HepG2 (cell line): ENCODE data around the gene KCNJ2. TPM values are rescaled to one million over a fixed set of nuclear protein-coding genes. Genes with fewer than 3 reads are reported as not detected.

Source experiments
- ATAC-seq: fragments of 200-7000 bp; cut with Tn5 transposase; 3 replicates; pipeline ENCODE4 v1.9.1; 2020; ENCODE audit warnings: mild to moderate bottlenecking, moderate library complexity
- BruUV-seq: library from RNA; stranded (reverse); fragments of 400-500 nt; replicated peaks from 2 replicates; lab custom pipeline; 2021; lab: Mats Ljungman, UMichigan
- CTCF ChIA-PET: fragments of 300-600 bp; formaldehyde crosslinking; extraction: SDS; loops from one replicate; lab custom pipeline; 2021; ENCODE audit warnings: low total read pairs, inconsistent platforms, low intra/inter-chr PET ratio; lab: Yijun Ruan, JAX
- POLR2A ChIA-PET: fragments of 350-600 bp; sonication (Branson Sonifier 250); formaldehyde crosslinking; loops from one replicate; lab custom pipeline; 2020; ENCODE audit warnings: antibody characterized with exemption, inconsistent platforms; lab: Yijun Ruan, JAX
- DNase-seq: peaks from one replicate; pipeline ENCODE4 v3.0.0-alpha.2; 2015; ENCODE audit warnings: low spot score
- FAIRE-seq: peaks from 3 replicates; lab custom pipeline; 2011; peaks lifted over from hg19 to GRCh38; lab: Jason Lieb, UNC
- H2AFZ ChIP-seq: one replicate; pipeline ENCODE4 v1.6.1; 2011; ENCODE audit warnings: low read length, inconsistent platforms
- H3K27ac ChIP-seq: fragments of 300-600 bp; 3 replicates; pipeline ENCODE4 v1.8.0; 2011; ENCODE audit warnings: mixed run types, mild to moderate bottlenecking, mixed read lengths, low read length, inconsistent platforms; ENCODE audit not compliant: insufficient read depth; ENCODE audit errors: extremely low read length
- H3K27me3 ChIP-seq, 2 experiments: fragments of 200-600 bp in 1 of 2; 2 replicates in 1 of 2; 3 replicates in 1 of 2; pipeline versions ENCODE4 v1.6.0 to v1.8.0; 2011; ENCODE audit warnings: low read length in 2 of 2, mild to moderate bottlenecking in 2 of 2, moderate library complexity in 2 of 2, inconsistent platforms in 1 of 2; ENCODE audit not compliant: insufficient read depth in 2 of 2, control insufficient read depth in 1 of 2
- H3K36me3 ChIP-seq, 2 experiments: fragments of 200-600 bp in 1 of 2; replicated peaks in 1 of 2; 2 replicates in 1 of 2; 3 replicates in 1 of 2; pipeline versions ENCODE4 v1.5.1 to v1.8.0; 2011; ENCODE audit warnings: low read length in 2 of 2, inconsistent platforms in 1 of 2; ENCODE audit not compliant: insufficient read depth in 2 of 2, control insufficient read depth in 1 of 2
- H3K4me1 ChIP-seq: 2 replicates; pipeline ENCODE4 v1.5.1; 2012; ENCODE audit warnings: low read length, inconsistent platforms; ENCODE audit not compliant: insufficient read depth
- H3K4me2 ChIP-seq: 2 replicates; pipeline ENCODE4 v1.6.0; 2011; ENCODE audit warnings: low read depth, low read length, inconsistent platforms
- H3K4me3 ChIP-seq, 3 experiments: fragments of 200-600 bp in 1 of 3; sonication (generic), shearing (Covaris generic) in 1 of 3; replicated peaks in 1 of 3; 2 replicates each; pipeline ENCODE4 v1.5.1; 2011 to 2016; ENCODE audit warnings: low read length in 3 of 3, inconsistent platforms in 2 of 3, low read depth in 2 of 3, mild to moderate bottlenecking in 2 of 3, control low read depth in 1 of 3, mixed read lengths in 1 of 3; ENCODE audit not compliant: insufficient read depth in 1 of 3
- H3K79me2 ChIP-seq: one replicate; pipeline ENCODE4 v1.6.1; 2011; ENCODE audit warnings: low read length, inconsistent platforms; ENCODE audit not compliant: insufficient read depth
- H3K9ac ChIP-seq: 2 replicates; pipeline ENCODE4 v1.6.0; 2011; ENCODE audit warnings: mild to moderate bottlenecking, low read depth, low read length, inconsistent platforms; ENCODE audit not compliant: insufficient read depth
- H3K9me3 ChIP-seq: 2 replicates; pipeline ENCODE4 v1.5.1; 2012; ENCODE audit warnings: mild to moderate bottlenecking, low read length
- H4K20me1 ChIP-seq: 2 replicates; pipeline ENCODE4 v1.6.0; 2011; ENCODE audit warnings: inconsistent platforms, mild to moderate bottlenecking, low read length, moderate library complexity; ENCODE audit not compliant: insufficient read depth
- ELF1 ChIP-seq: sonication (generic); formaldehyde crosslinking; IDR thresholded peaks from 2 replicates; pipeline ENCODE4 v1.4.0; 2020; ENCODE audit warnings: missing genetic modification reagents
- MLLT10 ChIP-seq: sonication (generic); formaldehyde crosslinking; IDR thresholded peaks from 2 replicates; pipeline ENCODE4 v1.4.0; 2020; ENCODE audit warnings: missing genetic modification reagents
- NCOA1 ChIP-seq: sonication (generic); formaldehyde crosslinking; IDR thresholded peaks from 2 replicates; pipeline ENCODE4 v1.9.0; 2021; ENCODE audit warnings: missing genetic modification reagents
- ZBED4 ChIP-seq: sonication (generic); formaldehyde crosslinking; IDR thresholded peaks from 2 replicates; pipeline ENCODE4 v1.4.0; 2020; ENCODE audit warnings: missing genetic modification reagents, borderline replicate concordance
- ZFP36 ChIP-seq: fragments of 150-350 bp; IDR thresholded peaks from 2 replicates; pipeline ENCODE4 v1.6.1; 2018; ENCODE audit warnings: borderline replicate concordance, low read length, low read depth; ENCODE audit not compliant: partially characterized antibody
- ZGPAT ChIP-seq: IDR thresholded peaks from 2 replicates; pipeline ENCODE4 v1.6.1; 2016; ENCODE audit warnings: mild to moderate bottlenecking
- ZNF570 ChIP-seq: sonication (generic); formaldehyde crosslinking; IDR thresholded peaks from 2 replicates; pipeline ENCODE4 v1.4.0; 2020; ENCODE audit warnings: mild to moderate bottlenecking, missing genetic modification reagents, borderline replicate concordance
- ZNF574 ChIP-seq: sonication (generic); formaldehyde crosslinking; IDR thresholded peaks from 2 replicates; pipeline ENCODE4 v1.4.0; 2020; ENCODE audit warnings: missing genetic modification reagents
- WGBS: methylation state at CpG from one replicate; pipeline ENCODE4 v1.1.6; 2017; ENCODE audit warnings: low lambda C conversion rate; 5-methylcytosine and 5-hydroxymethylcytosine counted together
- in situ Hi-C: cut with HindIII; loops from 2 replicates; pipeline ENCODE4 v1.10.0; 2017; ENCODE audit warnings: low pct_unique_long_range_greater_than_20kb; ENCODE audit not compliant: extremely low pct_ligation_motif_present
- intact Hi-C: fragments of 100-400 bp; cut with micrococcal nuclease; formaldehyde crosslinking; loops from one replicate; pipeline ENCODE4 v1.10.0; 2022; ENCODE audit not compliant: unreplicated experiment
- polyA plus RNA-seq, 8 experiments: library from polyadenylated mRNA; depleted of rRNA in 3 of 8; stranded (reverse) in 7 of 8; unstranded in 1 of 8; fragments of >200 nt; fragmentation: Illumina TruSeq in 4 of 8; extraction: Trizol in 4 of 8; gene quantifications; 2 replicates each; pipeline versions ENCODE4 v1.2.1 to v1.2.3, GENCODE V29; 2011 to 2016; ENCODE audit warnings: low read depth in 4 of 8, missing spikeins in 1 of 8, mixed read lengths in 1 of 8; ENCODE audit not compliant: insufficient read depth in 1 of 8
- total RNA-seq, 5 experiments: library from RNA; depleted of rRNA; stranded (reverse); fragments of >200 nt; fragmentation: Illumina TruSeq; extraction: Trizol; gene quantifications; 2 replicates each; pipeline ENCODE4 v1.2.3, GENCODE V29; 2016; ENCODE audit warnings: low read depth in 1 of 5

Gene KCNJ2
- total and polyA plus RNA-seq, 2 of the 13 experiments (the other 11 are each of a cell fraction or from before 2014, with no cell fraction given), result not detected

- BruUV-seq, result no TSS peak
- Histone ChIP-seq H2AFZ (no peak overlapping the region), H3K4me2 (no peak overlapping the region), H3K27me3 (no peaks in the 10 kb centered on the region; a peak in 1 of 5 replicates), H3K79me2 (no peaks in the 10 kb centered on the region), H3K4me1 (no peaks in the 10 kb centered on the region), H3K4me3 (no peak overlapping the region), H4K20me1 (no peaks in the 10 kb centered on the region), H3K9ac (no peak overlapping the region), H3K9me3 (no peaks in the 10 kb centered on the region), H3K27ac (no peak overlapping the region), H3K36me3 (no peaks in the 10 kb centered on the region)
- ATAC-seq (no peak), DNase-seq (no peak), FAIRE-seq (no peak)
- intact Hi-C loops, result no loop called here
- no peak for TF ChIP-seq ZNF570 (CRISPR knock-in tag)
- no peak for TF ChIP-seq ZFP36
- no peak for TF ChIP-seq NCOA1
- TF ChIP-seq ZGPAT (CRISPR knock-in tag), result no peak
- TF ChIP-seq ELF1 (CRISPR knock-in tag), result no peak
- no peak for TF ChIP-seq ZBED4 (CRISPR knock-in tag)
- no peak for TF ChIP-seq MLLT10 (CRISPR knock-in tag)
- TF ChIP-seq ZNF574, result no peak
- POLR2A ChIA-PET, result no interaction called here
- CTCF ChIA-PET, result interaction anchor here (2.7 kb wide), 1 partner anchor 571 kb away, joined by 6 read pairs; no protein-coding TSS in a partner anchor
- WGBS, result 29% methylated on average over 3 of the region's 3 CpGs
- in situ Hi-C loops, result no loop called here
Measured at GRCh38 chr17:70139449-70139993, 29.8 kb upstream of the KCNJ2 start.
